LNCAP (cell line): Measurements from ENCODE around the gene AHR.

Source experiments
- CTCF ChIP-seq: fragments of 450-650 bp; IDR thresholded peaks from 2 replicates; pipeline ENCODE4 v1.5.1; 2017; ENCODE audit warnings: mild to moderate bottlenecking

AHR gene

DNA sequence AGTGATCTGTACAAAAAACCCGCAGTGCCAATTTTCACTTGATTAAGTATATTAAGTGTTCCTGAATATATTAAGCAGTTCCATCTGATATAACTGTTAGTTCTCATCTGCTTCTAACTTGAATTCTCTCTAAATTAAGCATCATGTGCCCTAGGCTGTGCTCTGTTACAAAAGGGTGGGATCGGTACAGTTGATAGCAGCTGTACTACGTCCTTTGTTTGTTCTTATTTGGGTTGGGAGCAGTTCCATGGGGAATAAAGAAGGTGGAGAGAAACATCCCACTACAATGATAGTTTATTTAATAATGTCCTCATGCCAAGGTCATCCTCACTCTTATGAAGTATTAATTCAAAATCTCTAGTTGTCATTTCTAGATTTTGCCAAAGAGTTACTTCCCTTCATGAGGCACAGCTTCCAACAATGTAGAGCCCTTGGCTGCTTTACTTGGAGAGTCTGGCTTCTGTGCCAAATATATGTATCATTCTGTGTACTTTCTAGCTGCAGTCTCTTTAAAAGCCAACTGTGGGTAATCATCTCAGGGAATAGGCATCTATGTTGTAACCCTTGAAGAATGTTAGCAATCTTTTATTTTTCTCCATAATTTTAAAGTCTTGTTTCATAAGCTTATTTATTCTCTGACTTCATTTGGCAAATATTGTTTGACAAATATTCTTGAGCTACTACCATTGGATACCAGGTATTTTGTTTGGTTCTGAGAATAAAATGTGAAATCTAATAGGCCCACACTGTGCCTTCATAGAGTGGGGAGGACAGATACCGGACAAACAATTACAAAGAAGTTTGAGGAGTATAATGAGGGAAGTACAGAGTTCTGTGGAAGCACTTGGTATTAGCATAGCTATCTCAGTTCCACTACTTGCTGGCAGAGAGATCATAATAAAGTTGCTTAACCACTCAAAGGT lies 22.4 kb upstream of the AHR start:
- TF ChIP-seq CTCF, result no peak

- no peak for TF ChIP-seq CTCF
These were observed 19.4 kb upstream of the AHR start for GRCh38 chr7:17279061-17279460.

DNA sequence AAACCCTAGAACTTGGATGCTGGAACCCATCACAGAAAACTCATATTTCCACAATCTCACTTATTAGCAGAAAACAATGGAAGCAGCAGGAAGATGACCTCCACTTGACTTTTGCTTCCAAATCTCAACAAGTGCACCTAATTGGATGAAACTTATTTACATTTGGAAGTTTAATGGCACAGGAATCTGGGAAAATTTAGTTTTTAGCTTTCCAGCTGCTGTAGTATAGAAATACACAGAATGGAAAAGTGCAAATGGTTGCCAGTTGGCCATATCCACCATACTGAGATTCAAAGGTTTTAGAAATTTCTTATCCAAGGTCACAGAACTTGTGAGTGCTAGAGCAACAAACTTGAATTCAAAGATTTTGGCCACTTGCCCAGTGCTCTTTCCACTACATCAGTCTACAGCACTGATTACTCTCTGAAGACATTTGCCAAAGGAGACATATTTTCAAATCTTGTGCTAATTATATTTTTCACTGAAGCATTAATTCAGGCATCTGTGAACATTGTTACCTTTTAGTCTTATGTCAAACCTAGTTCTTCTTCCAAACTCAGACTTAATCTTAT lies 9.3 kb upstream of the AHR start:
- TF ChIP-seq CTCF, result no peak

DNA sequence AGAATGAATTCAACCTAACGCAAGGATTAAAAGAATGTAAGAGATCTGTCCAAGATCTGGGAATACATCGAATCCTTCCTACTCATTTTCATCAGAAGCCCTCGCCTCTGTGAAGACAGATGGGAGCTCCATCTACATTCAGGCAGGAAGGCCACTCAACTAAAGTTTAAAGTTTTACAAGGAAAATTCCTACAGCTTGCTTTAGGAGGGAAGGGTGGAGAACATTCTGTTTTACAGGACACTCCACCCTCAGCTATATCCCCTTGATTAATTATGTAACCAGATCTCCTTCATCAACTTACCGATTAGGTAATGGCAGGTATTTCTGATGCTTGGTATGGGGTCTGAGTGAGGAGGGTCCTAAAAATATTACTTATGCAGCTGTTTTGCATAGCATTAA lies 5.6 kb upstream of the AHR start:
- no peak for TF ChIP-seq CTCF

DNA sequence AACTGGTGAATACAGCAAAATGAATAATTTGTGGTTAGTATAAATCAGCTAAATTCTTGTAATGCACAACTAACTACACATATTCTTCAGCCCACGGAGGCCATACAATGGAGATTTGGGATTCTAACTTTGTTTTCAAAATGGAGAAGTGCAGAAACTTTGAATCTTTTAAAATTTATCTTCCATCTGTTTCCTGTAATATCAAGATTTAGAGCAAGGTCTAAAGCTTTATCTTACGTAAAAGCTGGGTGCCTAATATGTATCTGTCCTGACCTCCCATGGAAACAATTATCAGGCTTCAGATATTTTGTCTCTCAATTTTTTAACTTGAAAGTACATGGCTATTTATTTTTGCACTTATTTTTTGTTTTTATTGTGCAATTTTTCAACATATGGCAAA lies 5.0 kb upstream of the AHR start:
- no peak for TF ChIP-seq CTCF

- TF ChIP-seq CTCF, result no peak
These were observed 1.2 kb upstream of the AHR start for GRCh38 chr7:17297243-17297642.

GRCh38 chr7:17298840-17299482 lies 509 bp downstream of the AHR start:
- TF ChIP-seq CTCF, result no peak
